SK-N-SH (cell line): Measurements from ENCODE around the gene GART. TPM values are rescaled to one million over a fixed set of nuclear protein-coding genes. Genes with fewer than 3 reads are reported as not detected.

Experiments used
- CTCF ChIA-PET: fragments of 300-600, 350-600 bp; formaldehyde crosslinking; extraction: SDS; loops from one replicate; lab custom pipeline; 2021; lab: Yijun Ruan, JAX
- POLR2A ChIA-PET: fragments of 350-600 bp; sonication (Branson Sonifier 250); formaldehyde crosslinking; extraction: SDS; loops from one replicate; lab custom pipeline; 2020; ENCODE audit warnings: antibody characterized with exemption, inconsistent platforms; lab: Yijun Ruan, JAX
- DNase-seq: peaks from one replicate; pipeline ENCODE4 v3.0.0; 2012
- H2AFZ ChIP-seq: fragments of 200-600 bp; sonication (generic); 2 replicates; pipeline ENCODE4 v1.8.1; 2016; ENCODE audit warnings: antibody characterized with exemption, mild to moderate bottlenecking, low read depth
- H3F3A ChIP-seq: fragments of 200-600 bp; sonication (generic); replicated peaks from 2 replicates; pipeline ENCODE3; 2016; ENCODE audit warnings: antibody characterized with exemption, mild to moderate bottlenecking; ENCODE audit not compliant: insufficient read depth
- H3K27ac ChIP-seq, 2 experiments: fragments of 200-500 bp in 1 of 2; fragments of 200-600 bp in 1 of 2; sonication (Bioruptor generic) in 1 of 2; sonication (generic), shearing (Covaris generic) in 1 of 2; 2 replicates each; pipeline versions ENCODE4 v1.5.1 to v1.6.1; 2014 to 2016; ENCODE audit warnings: low read depth in 2 of 2, inconsistent platforms in 1 of 2, low read length in 1 of 2, mild to moderate bottlenecking in 1 of 2, mixed read lengths in 1 of 2
- H3K27me3 ChIP-seq: fragments of 200-600 bp; sonication (generic), shearing (Covaris generic); 2 replicates; pipeline ENCODE4 v1.6.1; 2016; ENCODE audit warnings: mixed run types; ENCODE audit not compliant: insufficient read depth
- H3K36me3 ChIP-seq, 2 experiments: fragments of 200-500 bp in 1 of 2; fragments of 200-600 bp in 1 of 2; sonication (Bioruptor generic) in 1 of 2; sonication (generic) in 1 of 2; replicated peaks in 1 of 2; 2 replicates each; pipeline versions ENCODE3 to v1.5.1; 2014 to 2016; ENCODE audit warnings: low read length in 1 of 2, mild to moderate bottlenecking in 1 of 2; ENCODE audit not compliant: insufficient read depth in 2 of 2, control insufficient read depth in 1 of 2
- H3K4me1 ChIP-seq, 2 experiments: fragments of 200-500 bp in 1 of 2; fragments of 200-600 bp in 1 of 2; sonication (Bioruptor generic) in 1 of 2; sonication (generic), shearing (Covaris generic) in 1 of 2; 2 replicates each; pipeline versions ENCODE4 v1.5.1 to v1.6.1; 2014 to 2016; ENCODE audit warnings: low read depth in 1 of 2, low read length in 1 of 2, mixed run types in 1 of 2; ENCODE audit not compliant: insufficient read depth in 2 of 2, control insufficient read depth in 1 of 2
- H3K4me2 ChIP-seq: fragments of 200-600 bp; sonication (generic), shearing (Covaris generic); 2 replicates; pipeline ENCODE4 v1.6.1; 2017; ENCODE audit warnings: mixed run types
- H3K4me3 ChIP-seq, 2 experiments: fragments of 200-500 bp in 1 of 2; fragments of 200-600 bp in 1 of 2; sonication (Bioruptor generic) in 1 of 2; sonication (generic), shearing (Covaris generic) in 1 of 2; 2 replicates each; pipeline versions ENCODE4 v1.5.1 to v1.8.1; 2014 to 2016; ENCODE audit warnings: low read depth in 2 of 2, inconsistent platforms in 1 of 2, low read length in 1 of 2, mild to moderate bottlenecking in 1 of 2, mixed read lengths in 1 of 2, moderate library complexity in 1 of 2
- H3K79me2 ChIP-seq: fragments of 200-600 bp; sonication (generic); 2 replicates; pipeline ENCODE4 v1.8.1; 2017; ENCODE audit warnings: mild to moderate bottlenecking; ENCODE audit not compliant: insufficient read depth
- H3K9ac ChIP-seq: fragments of 200-600 bp; sonication (generic); 2 replicates; pipeline ENCODE4 v1.6.1; 2017; ENCODE audit warnings: mixed run types
- H3K9me2 ChIP-seq: fragments of 200-600 bp; sonication (generic); 2 replicates; pipeline ENCODE4 v1.6.1; 2017; ENCODE audit warnings: mixed run types
- H3K9me3 ChIP-seq: fragments of 200-600 bp; sonication (generic); 2 replicates; pipeline ENCODE4 v1.6.1; 2017; ENCODE audit warnings: mixed run types, mild to moderate bottlenecking, moderate library complexity
- H4K20me1 ChIP-seq: fragments of 200-600 bp; sonication (generic); 2 replicates; pipeline ENCODE4 v1.6.1; 2017; ENCODE audit warnings: mild to moderate bottlenecking, mixed run types; ENCODE audit not compliant: insufficient read depth
- CHD2 ChIP-seq: fragments of 150-350 bp; IDR thresholded peaks from 2 replicates; pipeline ENCODE4 v1.6.1; 2018; ENCODE audit warnings: low read length; ENCODE audit not compliant: partially characterized antibody
- EP300 ChIP-seq, 2 experiments: IDR thresholded peaks; 2 replicates each; pipeline versions ENCODE4 v1.4.0 to v1.6.1; 2012; ENCODE audit warnings: borderline replicate concordance in 1 of 2, low read depth in 1 of 2, low read length in 1 of 2
- FOSL2 ChIP-seq: IDR thresholded peaks from 2 replicates; pipeline ENCODE4 v1.4.0; 2012; ENCODE audit warnings: low read depth, mild to moderate bottlenecking, moderate library complexity, borderline replicate concordance
- FOXJ3 ChIP-seq: sonication (generic); formaldehyde crosslinking; IDR thresholded peaks from 2 replicates; pipeline ENCODE4 v1.5.1; 2020; ENCODE audit warnings: mild to moderate bottlenecking, missing genetic modification reagents
- FOXM1 ChIP-seq: IDR thresholded peaks from 2 replicates; pipeline ENCODE4 v1.4.0; 2012; ENCODE audit warnings: low read depth, mild to moderate bottlenecking
- GATA2 ChIP-seq: sonication (generic); formaldehyde crosslinking; IDR thresholded peaks from 2 replicates; pipeline ENCODE4 v1.5.0; 2020; ENCODE audit warnings: mild to moderate bottlenecking, missing genetic modification reagents
- MEF2A ChIP-seq: IDR thresholded peaks from 2 replicates; pipeline ENCODE4 v1.4.0; 2012; ENCODE audit warnings: low read depth, borderline replicate concordance
- MXI1 ChIP-seq: IDR thresholded peaks from 2 replicates; pipeline ENCODE4 v1.6.1; 2012; ENCODE audit warnings: mild to moderate bottlenecking, low read depth, low read length, improper control_type of control experiment
- NFIC ChIP-seq: IDR thresholded peaks from 2 replicates; pipeline ENCODE4 v1.4.0; 2012; ENCODE audit warnings: borderline replicate concordance
- NRF1 ChIP-seq: IDR thresholded peaks from 2 replicates; pipeline ENCODE4 v1.6.1; 2012; ENCODE audit warnings: low read depth, mild to moderate bottlenecking, low read length
- REST ChIP-seq: IDR thresholded peaks from 2 replicates; pipeline ENCODE4 v1.6.1; 2012; ENCODE audit warnings: mild to moderate bottlenecking, low read depth, low read length, moderate library complexity
- RXRA ChIP-seq: IDR thresholded peaks from 2 replicates; pipeline ENCODE4 v1.4.0; 2012; ENCODE audit warnings: low read depth, mild to moderate bottlenecking, borderline replicate concordance
- USF2 ChIP-seq: fragments of 150-350 bp; IDR thresholded peaks from 2 replicates; pipeline ENCODE4 v1.6.1; 2017; ENCODE audit warnings: antibody characterized with exemption, low read length, low read depth, borderline replicate concordance
- YY1 ChIP-seq: IDR thresholded peaks from 2 replicates; pipeline ENCODE4 v1.4.0; 2012; ENCODE audit warnings: low read depth, mild to moderate bottlenecking
- WGBS: methylation state at CpG from one replicate; pipeline ENCODE4 v1.1.6; 2017; ENCODE audit warnings: low lambda C conversion rate; 5-methylcytosine and 5-hydroxymethylcytosine counted together
- polyA plus RNA-seq, 3 experiments: library from polyadenylated mRNA; depleted of rRNA; stranded (reverse); fragments of >200 nt; gene quantifications; 2 replicates each; pipeline ENCODE4 v1.2.3, GENCODE V29; 2012
- TF ChIP-seq, protein P1 (sequence below): IDR thresholded peaks from 2 replicates; pipeline ENCODE4 v1.4.0; 2012; ENCODE audit warnings: low read depth, borderline replicate concordance
- TF ChIP-seq, protein P2 (sequence below): IDR thresholded peaks from 2 replicates; pipeline ENCODE4; 2012
- TF ChIP-seq, protein P3 (sequence below): fragments of 150-350 bp; IDR thresholded peaks from 2 replicates; pipeline ENCODE4 v1.6.1; 2016; ENCODE audit warnings: mild to moderate bottlenecking, low read depth, low read length

Gene GART
- polyA plus RNA-seq, 1 of the 3 experiments (the other 2 are of a cell fraction) = 17.3 TPM

GRCh38 chr21:33492571-33492970 lies 49.3 kb downstream of the GART start (continued):
- TF ChIP-seq REST (no peak), FOXM1 (no peak), FOXJ3 (CRISPR knock-in tag) (no peak), RXRA (no peak), NRF1 (no peak), CHD2 (no peak), FOSL2 (no peak), NFIC (no peak)
- TF ChIP-seq, protein P1, sequence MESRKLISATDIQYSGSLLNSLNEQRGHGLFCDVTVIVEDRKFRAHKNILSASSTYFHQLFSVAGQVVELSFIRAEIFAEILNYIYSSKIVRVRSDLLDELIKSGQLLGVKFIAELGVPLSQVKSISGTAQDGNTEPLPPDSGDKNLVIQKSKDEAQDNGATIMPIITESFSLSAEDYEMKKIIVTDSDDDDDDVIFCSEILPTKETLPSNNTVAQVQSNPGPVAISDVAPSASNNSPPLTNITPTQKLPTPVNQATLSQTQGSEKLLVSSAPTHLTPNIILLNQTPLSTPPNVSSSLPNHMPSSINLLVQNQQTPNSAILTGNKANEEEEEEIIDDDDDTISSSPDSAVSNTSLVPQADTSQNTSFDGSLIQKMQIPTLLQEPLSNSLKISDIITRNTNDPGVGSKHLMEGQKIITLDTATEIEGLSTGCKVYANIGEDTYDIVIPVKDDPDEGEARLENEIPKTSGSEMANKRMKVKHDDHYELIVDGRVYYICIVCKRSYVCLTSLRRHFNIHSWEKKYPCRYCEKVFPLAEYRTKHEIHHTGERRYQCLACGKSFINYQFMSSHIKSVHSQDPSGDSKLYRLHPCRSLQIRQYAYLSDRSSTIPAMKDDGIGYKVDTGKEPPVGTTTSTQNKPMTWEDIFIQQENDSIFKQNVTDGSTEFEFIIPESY = no peak

DNA sequence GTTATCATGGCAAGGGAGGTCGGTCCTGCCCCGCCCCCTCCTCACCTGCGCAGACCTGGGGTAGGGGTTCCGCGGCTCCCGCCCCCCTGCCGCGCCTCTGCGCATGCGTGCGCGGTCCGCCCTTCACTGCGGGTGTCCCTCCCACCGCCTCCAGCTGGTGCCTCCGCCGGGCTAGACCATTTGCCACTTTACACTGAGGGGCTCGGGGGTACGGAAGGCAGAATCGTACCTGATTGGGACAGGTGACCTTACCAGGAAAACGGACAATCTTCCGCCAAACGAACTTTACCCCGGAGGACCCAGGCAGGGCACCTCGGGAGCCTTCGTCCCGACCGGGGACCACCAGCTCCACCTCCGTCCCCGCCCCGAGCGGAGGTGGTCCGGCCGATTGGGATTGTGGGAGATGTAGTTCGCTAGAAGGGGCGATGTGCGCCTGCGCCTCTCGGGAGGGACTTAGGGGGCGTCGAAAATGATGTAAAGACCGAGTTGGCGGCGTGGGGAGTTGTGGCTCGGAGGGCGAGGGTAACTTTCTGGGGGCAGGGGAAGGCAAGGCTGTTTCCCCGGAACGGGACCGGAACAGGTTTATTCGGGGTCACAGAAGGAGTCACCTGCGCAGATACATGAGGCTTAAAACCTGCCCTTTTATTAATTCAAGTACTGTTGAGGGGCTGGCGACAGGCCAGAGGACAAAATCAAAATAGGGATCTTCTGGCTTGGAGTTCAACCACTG lies 50.4 kb downstream of the GART start, which contains the start of gene DNAJC28:
DNAJC28 (minus strand) TSS at position 344 of the 730 bp plus-strand sequence. CDS start 2,323 bp downstream, outside the sequence.
- H3K79me2 ChIP-seq = no peaks in the 10 kb centered on the region
- H3K9ac ChIP-seq = peak within 1 kb of the TSS; percentile 61
- H3K9me3 ChIP-seq = no peaks in the 10 kb centered on the region
- H3F3A ChIP-seq = peaks cover 9% of the 10 kb centered on the region
- peak; percentile 96 for DNase-seq
- H3K27me3 ChIP-seq = no peaks in the 10 kb centered on the region
- H2AFZ ChIP-seq = peak within 1 kb of the TSS; percentile 96
- H3K36me3 ChIP-seq = no peaks in the 10 kb centered on the region
- peak within 1 kb of the TSS; percentile 67 to 81 for H3K4me3 ChIP-seq
- CTCF ChIA-PET = interaction anchor here (1.6 to 3.8 kb wide), 2 partner anchors 11 to 114 kb away, joined by 6 to 15 read pairs; partner anchors contain the start of gene TMEM50B
- under 1% methylated on average over 33 of the region's 52 CpGs for WGBS
- peak within 1 kb of the TSS; percentile 26 to 83; a peak in 2 of 4 replicates for H3K27ac ChIP-seq
- POLR2A ChIA-PET = interaction anchor here (0.6 to 4.7 kb wide), 4 partner anchors 9 to 763 kb away, joined by 3 to 56 read pairs (median 3); partner anchors contain the start of gene TMEM50B
- no peaks in the 10 kb centered on the region for H3K9me2 ChIP-seq
- peak within 1 kb of the TSS; percentile 82 for H3K4me2 ChIP-seq
- no peaks in the 10 kb centered on the region for H4K20me1 ChIP-seq
- H3K4me1 ChIP-seq = no peaks in the 10 kb centered on the region
- TF ChIP-seq FOXM1 = no peak
- TF ChIP-seq, protein P2, sequence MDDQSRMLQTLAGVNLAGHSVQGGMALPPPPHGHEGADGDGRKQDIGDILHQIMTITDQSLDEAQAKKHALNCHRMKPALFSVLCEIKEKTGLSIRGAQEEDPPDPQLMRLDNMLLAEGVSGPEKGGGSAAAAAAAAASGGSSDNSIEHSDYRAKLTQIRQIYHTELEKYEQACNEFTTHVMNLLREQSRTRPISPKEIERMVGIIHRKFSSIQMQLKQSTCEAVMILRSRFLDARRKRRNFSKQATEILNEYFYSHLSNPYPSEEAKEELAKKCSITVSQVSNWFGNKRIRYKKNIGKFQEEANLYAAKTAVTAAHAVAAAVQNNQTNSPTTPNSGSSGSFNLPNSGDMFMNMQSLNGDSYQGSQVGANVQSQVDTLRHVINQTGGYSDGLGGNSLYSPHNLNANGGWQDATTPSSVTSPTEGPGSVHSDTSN = 0 out of 2 replicates have a peak, but pooled peaks have one; percentile 10
- TF ChIP-seq MXI1 = peak; percentile 63
- TF ChIP-seq, protein P1 = no peak
- no peak for TF ChIP-seq YY1
- no peak for TF ChIP-seq MEF2A
- no peak for TF ChIP-seq GATA2 (CRISPR knock-in tag)
- TF ChIP-seq, protein P3, sequence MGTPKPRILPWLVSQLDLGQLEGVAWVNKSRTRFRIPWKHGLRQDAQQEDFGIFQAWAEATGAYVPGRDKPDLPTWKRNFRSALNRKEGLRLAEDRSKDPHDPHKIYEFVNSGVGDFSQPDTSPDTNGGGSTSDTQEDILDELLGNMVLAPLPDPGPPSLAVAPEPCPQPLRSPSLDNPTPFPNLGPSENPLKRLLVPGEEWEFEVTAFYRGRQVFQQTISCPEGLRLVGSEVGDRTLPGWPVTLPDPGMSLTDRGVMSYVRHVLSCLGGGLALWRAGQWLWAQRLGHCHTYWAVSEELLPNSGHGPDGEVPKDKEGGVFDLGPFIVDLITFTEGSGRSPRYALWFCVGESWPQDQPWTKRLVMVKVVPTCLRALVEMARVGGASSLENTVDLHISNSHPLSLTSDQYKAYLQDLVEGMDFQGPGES = no peak
- no peak for TF ChIP-seq CHD2
- TF ChIP-seq USF2 = no peak
- no peak for TF ChIP-seq EP300 (IDR thresholded peaks at IDR 0.05; ENCODE audit: borderline replicate concordance in 1 of 2, low read depth in 1 of 2, low read length in 1 of 2)
- TF ChIP-seq NFIC = 0 out of 2 replicates have a peak, but pooled peaks have one; percentile 40
- no peak for TF ChIP-seq FOSL2
